ENCODE measurements around the gene DBH.

Gene DBH

DNA sequence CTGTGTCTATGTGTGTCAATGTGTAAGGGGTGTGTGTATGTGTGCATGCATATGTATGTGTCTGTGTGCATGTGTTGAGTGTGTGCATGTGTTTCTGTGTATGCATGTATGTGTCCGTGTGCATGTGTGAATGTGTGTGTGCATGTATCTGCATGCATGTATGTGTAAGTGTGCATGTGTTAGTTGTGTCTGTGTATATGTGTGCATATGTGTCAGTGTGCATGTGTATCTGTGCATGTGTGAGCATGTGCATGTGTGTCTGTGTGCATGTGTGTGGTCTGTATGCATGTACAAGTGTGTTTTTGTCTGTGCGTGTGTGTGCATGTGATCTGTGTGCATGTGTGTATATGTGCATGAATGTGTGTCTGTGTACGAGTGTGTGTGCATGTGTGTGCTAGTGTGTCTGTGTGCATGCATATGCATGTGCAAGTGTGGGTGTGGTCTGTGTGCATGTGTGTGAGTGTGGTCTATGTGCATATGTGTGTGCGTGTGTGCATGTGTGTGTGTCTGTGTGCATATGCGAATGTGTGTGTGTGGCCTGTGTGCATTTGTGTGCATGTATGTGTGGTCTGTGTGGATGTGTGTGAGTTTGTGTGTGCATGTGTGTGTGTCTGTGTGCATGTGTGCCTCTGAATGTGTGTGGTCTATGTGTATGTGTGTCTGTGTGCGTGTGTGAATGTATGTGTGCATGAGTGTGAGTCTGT is 36.5 kb upstream of the DBH start:
- Mint-ChIP-seq H3K9me3 (ENCODE audit: low read depth) (peaks cover 9% of the 10 kb centered on the region), H3K4me3 (no peak overlapping the region), H3K36me3 (peaks cover 7% of the 10 kb centered on the region), H3K4me1 (ENCODE audit: low read depth) (peaks cover 6% of the 10 kb centered on the region), H3K27ac (no peak overlapping the region), H3K27me3 (peaks cover 6% of the 10 kb centered on the region)

DNA sequence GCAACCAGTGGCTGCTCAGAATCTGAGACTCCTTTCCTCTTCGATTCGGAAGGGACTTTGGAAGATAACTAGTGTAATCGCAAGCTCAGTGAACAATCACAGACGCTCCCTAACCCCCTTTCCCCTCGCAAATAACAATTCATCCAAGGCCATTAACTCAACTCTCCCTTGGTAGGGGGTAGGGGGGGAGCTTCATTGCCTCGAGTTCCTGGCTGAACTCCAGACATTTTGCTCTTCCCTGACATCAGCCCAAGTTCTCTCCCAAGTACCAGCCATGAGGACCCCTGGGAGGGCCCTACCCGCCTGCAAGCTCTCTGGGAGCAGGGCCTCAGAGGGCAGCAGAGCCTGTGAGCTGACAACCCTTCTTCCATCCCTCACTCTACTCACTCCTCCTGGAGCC is 35.4 kb upstream of the DBH start:
- peaks cover 7% of the 10 kb centered on the region for H3K36me3 Mint-ChIP-seq
- peaks cover 8% of the 10 kb centered on the region for H3K4me1 Mint-ChIP-seq (ENCODE audit: low read depth)
- H3K27me3 Mint-ChIP-seq: peaks cover 6% of the 10 kb centered on the region
- H3K27ac Mint-ChIP-seq: no peak overlapping the region
- H3K4me3 Mint-ChIP-seq: no peak overlapping the region
- peaks cover 9% of the 10 kb centered on the region for H3K9me3 Mint-ChIP-seq (ENCODE audit: low read depth)

DNA sequence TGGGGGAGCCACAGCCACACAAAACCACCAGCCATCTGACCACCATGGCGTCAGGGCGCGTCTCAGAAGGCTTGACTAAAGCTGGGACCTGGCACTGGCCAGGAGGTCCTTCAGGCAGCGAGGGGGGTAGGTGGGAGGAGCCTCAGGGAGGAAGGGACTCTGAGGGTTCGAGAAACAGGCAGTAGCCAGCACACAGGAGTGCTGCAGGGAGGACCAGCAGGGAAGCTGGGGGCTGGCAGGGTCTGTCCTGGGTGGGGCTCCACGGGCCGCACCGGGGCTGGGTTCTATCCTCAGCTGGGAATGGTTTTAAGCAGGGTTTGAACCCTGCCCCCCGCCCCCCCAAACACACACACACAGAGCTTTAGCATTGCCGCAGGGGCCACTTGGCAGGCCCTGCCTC is 34.4 kb upstream of the DBH start:
- Mint-ChIP-seq H3K4me1 (ENCODE audit: low read depth) (peaks cover 8% of the 10 kb centered on the region), H3K36me3 (peaks cover 7% of the 10 kb centered on the region), H3K27ac (no peak overlapping the region), H3K4me3 (no peak overlapping the region), H3K27me3 (peaks cover 6% of the 10 kb centered on the region), H3K9me3 (ENCODE audit: low read depth) (peaks cover 9% of the 10 kb centered on the region)

DNA sequence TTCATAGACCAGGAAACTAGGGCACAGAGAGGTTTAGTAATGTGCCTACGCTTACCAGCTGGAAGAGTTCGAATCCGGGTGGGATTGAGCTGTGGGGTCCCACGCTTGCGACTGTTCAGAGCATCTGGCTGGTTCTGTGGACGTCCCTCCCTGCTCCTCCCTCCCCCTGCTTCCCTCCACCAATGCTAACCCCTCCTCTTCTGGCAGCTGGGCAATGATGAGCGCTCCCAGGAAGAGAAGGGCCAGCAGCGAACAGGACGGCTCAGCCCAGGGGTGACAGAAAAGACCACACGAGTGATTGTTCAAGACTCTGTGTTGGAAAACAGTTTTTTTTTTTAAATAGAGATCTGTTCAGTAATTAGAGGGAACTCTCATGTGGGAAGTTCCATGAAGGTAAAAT is 33.9 kb upstream of the DBH start:
- Mint-ChIP-seq H3K27ac (no peak overlapping the region), H3K4me1 (ENCODE audit: low read depth) (peaks cover 8% of the 10 kb centered on the region), H3K36me3 (peaks cover 3% of the 10 kb centered on the region), H3K4me3 (no peak overlapping the region), H3K9me3 (ENCODE audit: low read depth) (peaks cover 4% of the 10 kb centered on the region), H3K27me3 (peaks cover 2% of the 10 kb centered on the region)

DNA sequence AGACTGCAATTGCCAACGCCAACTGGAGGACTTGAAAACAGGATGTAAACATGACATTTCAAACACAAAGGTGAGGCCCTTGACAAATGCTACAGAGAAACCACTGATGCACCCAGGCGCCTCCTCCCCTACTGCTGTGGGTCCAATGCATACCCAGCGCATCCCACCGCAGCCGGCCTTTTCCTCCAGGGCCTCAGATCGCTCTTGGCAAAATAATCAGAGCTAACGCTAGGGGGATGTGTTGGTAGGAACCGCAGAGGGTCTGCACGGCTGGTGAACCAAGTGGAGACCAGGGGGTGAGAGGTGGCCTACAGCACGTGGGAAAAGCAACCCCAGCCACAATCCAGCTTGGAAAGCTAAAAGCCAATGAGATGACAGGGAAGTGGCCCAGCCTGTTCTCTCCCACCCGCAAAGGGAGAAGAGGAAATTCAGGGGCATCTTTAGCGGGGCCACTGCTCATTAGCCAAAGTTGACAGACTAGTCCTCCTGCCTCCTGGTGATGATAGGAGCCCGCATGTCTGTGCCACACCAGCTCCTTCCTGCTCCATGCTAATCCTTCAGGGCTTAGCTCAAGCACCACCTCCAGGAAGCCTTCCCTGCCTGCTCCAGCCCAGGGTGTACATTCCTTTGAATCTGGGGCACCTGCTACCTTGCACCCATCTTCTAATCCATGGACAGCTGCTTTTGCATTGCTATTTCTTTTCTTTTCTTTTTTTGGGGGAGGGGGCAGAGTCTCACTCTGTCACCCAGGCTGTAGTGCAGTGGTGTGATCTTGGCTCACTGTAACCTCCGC is 32.8 kb upstream of the DBH start:
- H3K27me3 Mint-ChIP-seq: peaks cover 4% of the 10 kb centered on the region
- H3K4me1 Mint-ChIP-seq (ENCODE audit: low read depth): peaks cover 8% of the 10 kb centered on the region
- H3K9me3 Mint-ChIP-seq (ENCODE audit: low read depth): no peaks in the 10 kb centered on the region
- H3K4me3 Mint-ChIP-seq: no peak overlapping the region
- H3K36me3 Mint-ChIP-seq: no peaks in the 10 kb centered on the region
- H3K27ac Mint-ChIP-seq: no peak overlapping the region

DNA sequence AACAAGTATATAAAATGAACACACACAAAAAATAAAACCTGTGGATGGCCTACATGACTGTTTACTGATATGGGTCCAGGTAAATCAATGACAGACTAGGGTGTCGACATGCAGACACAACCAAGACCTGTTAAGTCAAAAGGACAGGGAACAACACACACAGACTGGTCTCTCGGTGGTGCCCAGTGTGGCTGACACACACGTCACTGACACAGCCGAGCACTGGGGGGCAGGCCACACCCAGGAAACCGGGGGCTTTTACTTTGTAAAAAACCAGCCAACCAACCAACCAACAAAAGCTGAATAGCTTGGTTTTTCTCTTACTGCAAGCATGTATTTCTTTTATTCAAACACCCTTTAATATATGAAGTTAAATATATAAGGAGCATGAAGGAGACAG is 31.9 kb upstream of the DBH start:
- Mint-ChIP-seq H3K4me1 (ENCODE audit: low read depth) (peaks cover 8% of the 10 kb centered on the region), H3K4me3 (no peak overlapping the region), H3K27ac (no peak overlapping the region), H3K27me3 (peaks cover 6% of the 10 kb centered on the region), H3K9me3 (ENCODE audit: low read depth) (no peaks in the 10 kb centered on the region), H3K36me3 (no peaks in the 10 kb centered on the region)

DNA sequence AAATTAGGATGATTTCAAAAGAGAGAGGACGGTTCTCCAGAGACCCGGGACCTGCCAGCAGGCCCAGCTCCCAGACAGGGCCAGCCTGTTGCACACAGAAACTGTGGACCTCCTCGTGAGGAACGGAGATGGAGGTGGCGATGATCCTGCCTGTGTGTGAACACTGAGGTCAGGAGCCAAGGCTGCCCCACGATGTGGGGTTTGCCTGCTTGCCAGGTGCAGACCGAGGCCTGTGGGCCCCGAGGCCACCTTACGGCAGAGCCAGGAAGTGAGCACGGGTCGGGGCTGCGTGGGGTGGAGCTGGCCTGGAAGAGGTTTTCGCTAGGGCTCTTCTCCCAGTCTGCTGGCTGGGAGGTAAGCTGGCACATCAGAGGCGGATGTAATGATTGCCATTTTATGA is 31.3 kb upstream of the DBH start:
- H3K27me3 Mint-ChIP-seq: peaks cover 10% of the 10 kb centered on the region
- peak overlapping the region; percentile 20 for H3K4me3 Mint-ChIP-seq
- H3K36me3 Mint-ChIP-seq: no peaks in the 10 kb centered on the region
- H3K9me3 Mint-ChIP-seq (ENCODE audit: low read depth): no peaks in the 10 kb centered on the region
- peaks cover 13% of the 10 kb centered on the region for H3K4me1 Mint-ChIP-seq (ENCODE audit: low read depth)
- no peak overlapping the region for H3K27ac Mint-ChIP-seq

DNA sequence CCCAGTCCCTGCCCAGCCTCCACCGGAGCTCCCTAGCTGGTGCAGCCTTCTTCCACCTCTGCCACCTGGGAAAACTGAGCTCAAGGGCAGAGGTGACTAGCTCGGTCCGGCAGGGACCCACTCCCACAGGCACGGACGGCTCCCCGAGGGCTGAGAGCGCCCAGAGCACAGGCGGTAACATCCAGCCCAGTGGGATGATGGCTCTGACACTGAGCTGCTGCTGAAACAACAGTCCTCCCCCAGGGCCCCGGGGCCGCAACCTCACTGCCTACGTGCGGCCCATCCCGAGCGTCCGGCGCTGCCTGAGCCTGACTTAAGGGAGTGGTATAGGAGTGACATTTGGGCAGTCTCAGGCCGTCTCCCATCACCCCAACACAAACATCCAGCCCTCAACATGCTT is 30.7 kb upstream of the DBH start:
- Mint-ChIP-seq H3K36me3 (no peaks in the 10 kb centered on the region), H3K27ac (no peak overlapping the region), H3K4me1 (ENCODE audit: low read depth) (peaks cover 14% of the 10 kb centered on the region), H3K27me3 (peaks cover 15% of the 10 kb centered on the region), H3K4me3 (no peak overlapping the region), H3K9me3 (ENCODE audit: low read depth) (no peaks in the 10 kb centered on the region)

DNA sequence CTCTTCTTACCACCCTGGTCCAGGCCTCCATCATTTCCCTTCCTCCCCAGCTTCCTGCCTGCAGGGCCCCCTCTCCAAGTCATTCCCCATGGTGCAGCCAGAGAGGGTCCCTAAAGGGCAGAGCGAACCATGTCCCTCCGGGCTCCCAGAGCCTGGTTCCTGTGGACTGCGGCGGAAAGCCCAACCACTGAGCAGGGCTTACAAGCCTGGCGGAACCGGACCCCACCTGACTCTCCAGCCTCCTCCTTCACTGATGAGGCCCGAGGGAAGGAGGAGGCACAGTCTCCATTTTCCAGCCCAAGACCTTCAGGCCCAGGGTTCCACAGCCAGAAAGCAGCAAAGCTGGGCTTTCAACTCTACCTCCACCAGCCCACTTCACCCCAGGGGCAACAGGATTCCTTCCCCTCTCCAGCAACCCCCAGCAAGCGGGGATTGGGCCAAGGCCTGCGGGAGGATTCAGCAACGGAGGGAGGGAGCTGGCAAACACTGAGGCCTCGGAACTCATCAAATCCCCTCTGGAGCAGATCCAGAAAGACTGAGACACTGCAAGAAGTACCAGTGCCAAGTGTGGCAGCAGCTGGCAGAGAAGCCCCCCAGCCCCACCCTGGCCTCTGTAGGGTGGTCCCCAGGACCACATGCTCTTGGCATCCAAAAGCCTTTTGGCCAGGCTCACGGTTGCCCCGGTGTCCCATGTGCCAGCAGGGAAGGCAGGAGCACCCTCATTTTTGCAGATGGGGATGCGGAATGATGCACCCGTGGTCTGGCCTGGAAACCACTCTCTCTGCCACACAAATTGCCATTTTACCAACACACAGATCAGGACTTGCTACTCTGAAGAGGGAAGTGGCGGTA is 30.1 kb upstream of the DBH start:
- Mint-ChIP-seq H3K27me3 (peaks cover 20% of the 10 kb centered on the region), H3K9me3 (ENCODE audit: low read depth) (no peaks in the 10 kb centered on the region), H3K36me3 (no peaks in the 10 kb centered on the region), H3K27ac (no peak overlapping the region), H3K4me1 (ENCODE audit: low read depth) (peaks cover 14% of the 10 kb centered on the region), H3K4me3 (no peak overlapping the region)

DNA sequence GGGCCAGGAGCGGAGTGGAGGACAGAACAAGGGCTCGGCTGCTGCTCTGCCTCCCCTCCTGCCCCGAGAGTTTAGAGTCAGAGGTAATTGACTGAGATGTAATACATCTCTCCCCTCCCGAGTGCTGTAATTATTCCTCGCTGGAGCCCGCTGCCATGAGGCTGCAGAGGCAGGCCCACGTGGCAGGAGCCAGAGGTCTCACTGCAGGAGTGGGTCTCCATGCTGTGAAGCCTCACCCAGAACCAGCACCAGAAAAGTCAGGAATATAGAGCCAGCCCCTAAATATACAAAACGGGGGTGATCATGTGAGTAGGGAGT is 29.5 kb upstream of the DBH start:
- Mint-ChIP-seq H3K9me3 (ENCODE audit: low read depth) (no peaks in the 10 kb centered on the region), H3K27me3 (peaks cover 24% of the 10 kb centered on the region), H3K4me1 (ENCODE audit: low read depth) (peaks cover 14% of the 10 kb centered on the region)

DNA sequence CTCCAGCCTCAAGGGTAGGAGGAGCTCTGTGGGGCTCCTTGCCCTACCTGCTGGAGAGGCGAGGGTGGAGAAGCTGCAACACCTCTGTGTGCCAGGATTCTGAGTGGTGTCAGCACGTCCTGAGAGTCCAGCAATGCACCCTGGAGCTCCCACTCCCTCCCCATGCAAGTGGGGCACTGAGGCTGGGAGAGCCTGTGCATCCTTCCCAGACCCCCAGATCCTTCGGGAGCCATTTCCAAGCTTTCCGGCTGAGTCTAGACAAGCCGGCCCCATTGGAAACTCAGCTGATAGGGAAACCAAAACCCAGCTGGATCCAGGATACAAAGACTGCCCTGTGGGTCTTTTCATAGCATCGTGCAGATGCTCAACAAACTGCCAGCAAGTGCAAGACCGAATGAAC is 28.8 kb upstream of the DBH start:
- Mint-ChIP-seq H3K9me3 (ENCODE audit: low read depth) (no peaks in the 10 kb centered on the region), H3K27me3 (peaks cover 24% of the 10 kb centered on the region), H3K4me1 (ENCODE audit: low read depth) (peaks cover 14% of the 10 kb centered on the region), H3K27ac (no peak overlapping the region), H3K36me3 (no peaks in the 10 kb centered on the region), H3K4me3 (no peak overlapping the region)

More for the DNA sequence above, 29.5 kb upstream of the DBH start:
- H3K4me3 Mint-ChIP-seq: no peak overlapping the region
- no peak overlapping the region for H3K27ac Mint-ChIP-seq
- H3K36me3 Mint-ChIP-seq: no peaks in the 10 kb centered on the region

DNA sequence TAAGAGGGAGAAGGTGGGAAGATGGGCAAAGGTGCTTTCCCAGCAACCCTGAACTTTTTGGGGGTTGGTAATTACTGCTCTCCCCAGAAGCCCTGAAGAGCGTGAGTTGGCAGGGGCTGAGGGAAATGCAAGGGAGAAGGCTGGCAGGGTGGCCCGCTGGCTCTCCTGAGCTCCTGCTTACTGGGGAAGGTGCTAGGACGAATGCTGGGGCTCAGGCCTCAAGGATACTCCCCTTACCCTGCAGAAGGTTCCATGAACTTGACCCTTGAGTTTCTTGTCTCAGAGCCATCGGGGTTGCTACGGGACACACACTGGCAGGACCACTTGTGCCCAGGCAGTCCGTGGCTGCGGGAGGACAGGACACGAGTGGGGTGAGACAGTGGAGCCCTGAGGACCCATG is 28.2 kb upstream of the DBH start:
- Mint-ChIP-seq H3K9me3 (ENCODE audit: low read depth) (no peaks in the 10 kb centered on the region), H3K36me3 (no peaks in the 10 kb centered on the region), H3K4me3 (no peak overlapping the region), H3K27ac (no peak overlapping the region), H3K4me1 (ENCODE audit: low read depth) (peaks cover 14% of the 10 kb centered on the region), H3K27me3 (peaks cover 24% of the 10 kb centered on the region)

DNA sequence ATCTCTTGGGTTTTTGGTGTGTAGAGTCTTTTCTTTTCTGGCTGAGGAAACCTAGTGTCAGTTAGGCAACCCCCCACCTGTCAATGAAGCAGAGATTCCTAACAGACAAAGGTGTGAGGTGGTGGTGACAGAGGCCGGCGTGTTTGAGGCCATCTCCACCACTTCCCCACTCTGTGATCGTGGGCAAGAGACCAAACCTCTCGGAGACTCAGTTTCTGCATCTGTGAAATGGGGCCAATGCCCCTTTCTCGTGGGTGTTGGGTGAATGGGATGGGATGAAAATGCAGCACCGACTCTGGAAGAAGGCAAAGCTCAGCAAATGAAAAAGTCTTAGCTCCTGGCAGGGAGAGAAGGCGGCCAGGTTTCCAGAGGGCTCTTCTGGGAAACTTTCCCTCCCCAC is 27.8 kb upstream of the DBH start:
- no peak overlapping the region for H3K27ac Mint-ChIP-seq
- H3K27me3 Mint-ChIP-seq: peaks cover 24% of the 10 kb centered on the region
- no peaks in the 10 kb centered on the region for H3K9me3 Mint-ChIP-seq (ENCODE audit: low read depth)
- peaks cover 14% of the 10 kb centered on the region for H3K4me1 Mint-ChIP-seq (ENCODE audit: low read depth)
- no peaks in the 10 kb centered on the region for H3K36me3 Mint-ChIP-seq
- no peak overlapping the region for H3K4me3 Mint-ChIP-seq

DNA sequence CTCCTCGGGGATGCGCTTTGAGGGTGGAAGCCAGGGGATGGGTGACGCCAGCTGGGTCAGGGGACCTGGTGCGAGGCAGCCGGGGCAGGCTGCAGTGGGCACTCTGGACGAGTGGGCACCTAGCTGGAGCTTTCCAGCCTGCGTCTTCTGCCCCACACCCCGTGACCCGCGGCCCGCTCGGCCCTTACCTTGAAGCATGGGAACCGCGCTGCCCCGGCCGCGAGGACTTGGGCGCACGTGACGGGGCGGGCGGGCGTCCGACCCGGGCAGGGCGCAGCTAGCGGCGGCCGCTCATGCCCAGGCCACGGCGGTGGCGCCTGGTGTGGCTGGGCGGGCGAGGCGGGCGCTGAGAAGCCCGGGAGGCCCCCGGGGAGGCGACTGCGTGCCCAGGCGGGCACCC is 27.3 kb upstream of the DBH start:
- H3K27ac Mint-ChIP-seq: no peak overlapping the region
- no peak overlapping the region for H3K4me3 Mint-ChIP-seq
- H3K4me1 Mint-ChIP-seq (ENCODE audit: low read depth): peaks cover 14% of the 10 kb centered on the region
- no peaks in the 10 kb centered on the region for H3K9me3 Mint-ChIP-seq (ENCODE audit: low read depth)
- no peaks in the 10 kb centered on the region for H3K36me3 Mint-ChIP-seq
- H3K27me3 Mint-ChIP-seq: peaks cover 24% of the 10 kb centered on the region

All from activated naive CD8-positive, alpha-beta T cell (primary cell).